HG03095 (cell line): ENCODE data around the gene CCDC126.
"Not testable (repeated sequence)": the region's sequence is repeated elsewhere in the genome, so short reads cannot be mapped to it uniquely, and the experiment has no call there.

Experiments
- ATAC-seq: cut with Tn5 transposase; IDR thresholded peaks from one replicate; pipeline ENCODE4 v1.9.1; 2021; ENCODE audit warnings: moderate library complexity; ENCODE audit not compliant: unreplicated experiment

The CCDC126 gene

GRCh38 chr7:23597094-23598091 is at the start of gene CCDC126:
Gene CCDC126, plus strand, starts transcription at chr7:23597382. Its CDS starts 13,934 bp downstream, at chr7:23611316.
- ATAC-seq, result peak; percentile 65

- no peak for ATAC-seq
Measured at GRCh38 chr7:23547662-23548061, 49.5 kb upstream of the CCDC126 start.

- no peak for ATAC-seq
Measured at GRCh38 chr7:23558303-23558702, 38.9 kb upstream of the CCDC126 start.

GRCh38 chr7:23570592-23571200 is 26.5 kb upstream of the CCDC126 start:
- peak; percentile 94 for ATAC-seq

- not testable (repeated sequence) for ATAC-seq
Measured at GRCh38 chr7:23581975-23582374, 15.2 kb upstream of the CCDC126 start.

- ATAC-seq, result not testable (repeated sequence)
Measured at GRCh38 chr7:23585304-23585703, 11.9 kb upstream of the CCDC126 start.

- no peak for ATAC-seq
Measured at GRCh38 chr7:23586159-23586558, 11.0 kb upstream of the CCDC126 start.

- ATAC-seq, result no peak
Measured at GRCh38 chr7:23590529-23590928, 6.7 kb upstream of the CCDC126 start.

GRCh38 chr7:23593706-23594105 is 3.5 kb upstream of the CCDC126 start:
- ATAC-seq, result no peak

GRCh38 chr7:23594879-23595604 is 2.1 kb upstream of the CCDC126 start:
- peak; percentile 56 for ATAC-seq

- ATAC-seq, result no peak
Measured at GRCh38 chr7:23598296-23598695, 1.1 kb downstream of the CCDC126 start.

GRCh38 chr7:23600236-23600635 is 3.1 kb downstream of the CCDC126 start:
- no peak for ATAC-seq

- no peak for ATAC-seq
Measured at GRCh38 chr7:23603632-23604295, 6.6 kb downstream of the CCDC126 start.

GRCh38 chr7:23604296-23604640 is 7.1 kb downstream of the CCDC126 start:
- ATAC-seq, result no peak

- ATAC-seq, result no peak
Measured at GRCh38 chr7:23607130-23607529, 9.9 kb downstream of the CCDC126 start.

- no peak for ATAC-seq
Measured at GRCh38 chr7:23607866-23608265, 10.7 kb downstream of the CCDC126 start.

- no peak for ATAC-seq
Measured at GRCh38 chr7:23615331-23615730, 18.1 kb downstream of the CCDC126 start.

- no peak for ATAC-seq
Measured at GRCh38 chr7:23616593-23616992, 19.4 kb downstream of the CCDC126 start.

GRCh38 chr7:23617482-23617881 is 20.3 kb downstream of the CCDC126 start:
- no peak for ATAC-seq

- ATAC-seq, result no peak
Measured at GRCh38 chr7:23618241-23618640, 21.1 kb downstream of the CCDC126 start.

GRCh38 chr7:23619141-23619540 is 22.0 kb downstream of the CCDC126 start:
- ATAC-seq, result no peak
